Vagina (tissue), 2 donors: Measurements from ENCODE around the gene GRHL3.

Experiments
- CTCF ChIP-seq, 3 experiments: fragments of 450-650 bp in 2 of 3; fragments of 200-600 bp in 1 of 3; sonication (generic) in 1 of 3; IDR thresholded peaks; one replicate each; pipeline ENCODE4 v1.5.1; 2017 to 2019; ENCODE audit warnings: antibody characterized with exemption in 3 of 3, mild to moderate bottlenecking in 2 of 3, moderate library complexity in 2 of 3
- POLR2A ChIP-seq, 2 donors: fragments of 450-650 bp; IDR thresholded peaks; one replicate each; pipeline ENCODE4 v1.6.1; 2017; ENCODE audit warnings: antibody characterized with exemption in 2 of 2, mild to moderate bottlenecking in 2 of 2, moderate library complexity in 2 of 2

- TF ChIP-seq CTCF (IDR thresholded peaks at IDR 0.05) (no peak), POLR2A (IDR thresholded peaks at IDR 0.05) (no peak)
Observed at GRCh38 chr1:24361811-24362210, 42.7 kb downstream of the GRHL3 start.
